Measurements from ENCODE around the gene GPN2.

- TF ChIP-seq HDGF (IDR thresholded peaks at IDR 0.05; ENCODE audit: borderline replicate concordance) (no peak), SP1 (IDR thresholded peaks at IDR 0.05) (no peak), CTBP1 (IDR thresholded peaks at IDR 0.05; ENCODE audit: borderline replicate concordance) (no peak), SUZ12 (IDR thresholded peaks at IDR 0.05) (no peak), FOXM1 (IDR thresholded peaks at IDR 0.05; ENCODE audit: borderline replicate concordance) (no peak), BHLHE40 (IDR thresholded peaks at IDR 0.05; ENCODE audit: borderline replicate concordance) (no peak), LEF1 (IDR thresholded peaks at IDR 0.05; ENCODE audit: borderline replicate concordance) (no peak), FOXK2 (IDR thresholded peaks at IDR 0.05) (no peak), L3MBTL2 (conservative IDR thresholded peaks at IDR 0.05) (peak; percentile 67)
These were observed 63.6 kb downstream of the GPN2 start, which contains the start of gene ZDHHC18 for GRCh38 chr1:26826261-26827105.

All from HEK293T (cell line).